Loucy (cell line): ENCODE results near the gene TANC2.

ENCODE experiments used
- H2AFZ ChIP-seq: fragments of 200-600 bp; sonication (generic); 2 replicates; pipeline ENCODE4 v1.6.0; 2016; ENCODE audit warnings: antibody characterized with exemption, mild to moderate bottlenecking, low read length, moderate library complexity
- H3F3A ChIP-seq: fragments of 200-600 bp; 2 replicates; pipeline ENCODE4 v1.6.0; 2016; ENCODE audit warnings: antibody characterized with exemption, low read depth, mild to moderate bottlenecking
- H3K27me3 ChIP-seq: fragments of 200-600 bp; sonication (generic); 2 replicates; pipeline ENCODE4 v1.6.1; 2014; ENCODE audit warnings: low read length, mild to moderate bottlenecking; ENCODE audit not compliant: insufficient read depth, poor library complexity, severe bottlenecking
- H3K36me3 ChIP-seq: fragments of 200-600 bp; sonication (generic); 2 replicates; pipeline ENCODE4 v1.6.1; 2016; ENCODE audit warnings: low read length; ENCODE audit not compliant: insufficient read depth
- H3K4me1 ChIP-seq: fragments of 200-600 bp; sonication (generic); 2 replicates; pipeline ENCODE4 v1.5.1; 2014; ENCODE audit warnings: low read length, mild to moderate bottlenecking; ENCODE audit not compliant: insufficient read depth, poor library complexity, severe bottlenecking
- H3K4me2 ChIP-seq: fragments of 200-600 bp; sonication (generic); 2 replicates; pipeline ENCODE4 v1.6.0; 2014; ENCODE audit warnings: antibody characterized with exemption, low read length, low read depth, mild to moderate bottlenecking; ENCODE audit not compliant: poor library complexity, severe bottlenecking
- H3K4me3 ChIP-seq: fragments of 200-600 bp; sonication (generic); 2 replicates; pipeline ENCODE4 v1.5.1; 2014; ENCODE audit warnings: low read length, mild to moderate bottlenecking, mixed read lengths; ENCODE audit not compliant: poor library complexity, severe bottlenecking
- H3K79me2 ChIP-seq: fragments of 200-600 bp; sonication (generic); 2 replicates; pipeline ENCODE4 v1.6.1; 2014; ENCODE audit warnings: low read length; ENCODE audit not compliant: insufficient read depth
- H3K9ac ChIP-seq: fragments of 200-600 bp; sonication (generic); 2 replicates; pipeline ENCODE4 v1.6.0; 2014; ENCODE audit warnings: mild to moderate bottlenecking, low read depth, low read length, moderate library complexity; ENCODE audit not compliant: poor library complexity, severe bottlenecking
- H3K9me2 ChIP-seq: fragments of 200-600 bp; sonication (generic); replicated peaks from 2 replicates; pipeline ENCODE4 v1.6.1; 2016; ENCODE audit warnings: low read depth, low read length, mixed read lengths
- H3K9me3 ChIP-seq: fragments of 200-600 bp; sonication (generic); 2 replicates; pipeline ENCODE4 v1.6.1; 2014; ENCODE audit warnings: mild to moderate bottlenecking, antibody characterized with exemption, low read length, low read depth; ENCODE audit not compliant: insufficient read depth
- H4K20me1 ChIP-seq: fragments of 200-600 bp; sonication (generic); 2 replicates; pipeline ENCODE4 v1.6.0; 2014; ENCODE audit warnings: antibody characterized with exemption, low read length, mild to moderate bottlenecking; ENCODE audit not compliant: insufficient read depth, poor library complexity, severe bottlenecking
- CTCF ChIP-seq: fragments of 200-600 bp; sonication (generic); conservative IDR thresholded peaks from 2 replicates; pipeline ENCODE4 v1.5.1; 2014; ENCODE audit warnings: mild to moderate bottlenecking, antibody characterized with exemption, low read length
- EZH2phosphoT487 ChIP-seq: fragments of 200-600 bp; IDR thresholded peaks from 2 replicates; pipeline ENCODE4 v1.6.1; 2018; ENCODE audit warnings: antibody characterized with exemption, mild to moderate bottlenecking, moderate library complexity, borderline replicate concordance

TANC2 gene

GRCh38 chr17:62925267-62925836 is 40.7 kb upstream of the TANC2 start:
- Histone ChIP-seq H4K20me1 (no peaks in the 10 kb centered on the region), H3K9me3 (no peaks in the 10 kb centered on the region), H3K4me3 (no peak overlapping the region)

GRCh38 chr17:62927083-62927482 is 39.0 kb upstream of the TANC2 start:
- no peaks in the 10 kb centered on the region for H3K36me3 ChIP-seq
- no peaks in the 10 kb centered on the region for H3K9me2 ChIP-seq
- H2AFZ ChIP-seq = no peak overlapping the region
- TF ChIP-seq EZH2phosphoT487 = no peak
- no peak for TF ChIP-seq CTCF
- H3K79me2 ChIP-seq = no peaks in the 10 kb centered on the region
- H3K9me3 ChIP-seq = no peaks in the 10 kb centered on the region
- no peaks in the 10 kb centered on the region for H4K20me1 ChIP-seq
- H3K4me3 ChIP-seq = no peak overlapping the region
- H3F3A ChIP-seq = no peaks in the 10 kb centered on the region
- no peaks in the 10 kb centered on the region for H3K4me1 ChIP-seq
- H3K27me3 ChIP-seq = no peaks in the 10 kb centered on the region
- H3K4me2 ChIP-seq = no peak overlapping the region
- no peak overlapping the region for H3K9ac ChIP-seq

More at GRCh38 chr17:62925267-62925836, 40.7 kb upstream of the TANC2 start:
- Histone ChIP-seq H3F3A (no peaks in the 10 kb centered on the region), H3K4me2 (no peak overlapping the region), H3K9ac (no peak overlapping the region), H3K9me2 (no peaks in the 10 kb centered on the region), H3K27me3 (no peaks in the 10 kb centered on the region), H3K36me3 (no peaks in the 10 kb centered on the region), H2AFZ (no peak overlapping the region), H3K4me1 (no peaks in the 10 kb centered on the region), H3K79me2 (no peaks in the 10 kb centered on the region)
- no peak for TF ChIP-seq EZH2phosphoT487
- TF ChIP-seq CTCF = no peak

GRCh38 chr17:62929320-62929719 is 36.7 kb upstream of the TANC2 start:
- Histone ChIP-seq H3K9me3 (no peaks in the 10 kb centered on the region), H3K9me2 (no peaks in the 10 kb centered on the region), H4K20me1 (no peaks in the 10 kb centered on the region), H3K27me3 (no peaks in the 10 kb centered on the region), H3K79me2 (no peaks in the 10 kb centered on the region), H3K4me3 (no peak overlapping the region), H3K4me1 (no peaks in the 10 kb centered on the region), H3K36me3 (no peaks in the 10 kb centered on the region), H3F3A (no peaks in the 10 kb centered on the region), H2AFZ (no peak overlapping the region), H3K9ac (no peak overlapping the region), H3K4me2 (no peak overlapping the region)
- TF ChIP-seq EZH2phosphoT487 (no peak), CTCF (no peak)
